DOHH2 (cell line): ENCODE results near the gene ANGPTL3.

Source experiments
- EZH2phosphoT487 ChIP-seq: fragments of 200-600 bp; sonication (generic); IDR thresholded peaks from 2 replicates; pipeline ENCODE4 v1.6.1; 2017; ENCODE audit warnings: borderline replicate concordance, mild to moderate bottlenecking, antibody characterized with exemption, low read length, moderate library complexity, mixed read lengths
- TF ChIP-seq, protein P1 (sequence below): fragments of 200-600 bp; sonication (generic); IDR thresholded peaks from one replicate; pipeline ENCODE4 v1.5.1; 2014; ENCODE audit warnings: antibody characterized with exemption, mild to moderate bottlenecking, low read depth, low read length; ENCODE audit not compliant: poor library complexity, severe bottlenecking

DNA sequence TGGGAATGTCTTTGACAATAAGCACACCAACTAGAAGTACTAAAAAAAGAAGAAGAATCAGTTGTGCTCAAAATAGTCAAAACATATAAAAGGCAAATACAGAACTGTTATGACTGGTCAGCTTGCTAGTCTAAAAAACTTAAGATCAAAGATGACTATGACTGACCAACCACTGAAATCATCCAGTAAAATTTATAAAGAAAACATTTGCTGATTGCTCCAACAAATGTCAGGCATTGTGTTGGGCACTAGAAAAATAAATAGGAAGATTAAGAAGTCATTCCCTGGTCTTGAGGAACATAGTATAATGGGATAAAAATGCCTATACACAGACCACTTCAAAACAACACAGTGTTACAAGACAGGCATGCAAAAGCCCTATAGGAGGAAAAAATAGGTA lies 9.3 kb upstream of the ANGPTL3 start:
- TF ChIP-seq, protein P1, sequence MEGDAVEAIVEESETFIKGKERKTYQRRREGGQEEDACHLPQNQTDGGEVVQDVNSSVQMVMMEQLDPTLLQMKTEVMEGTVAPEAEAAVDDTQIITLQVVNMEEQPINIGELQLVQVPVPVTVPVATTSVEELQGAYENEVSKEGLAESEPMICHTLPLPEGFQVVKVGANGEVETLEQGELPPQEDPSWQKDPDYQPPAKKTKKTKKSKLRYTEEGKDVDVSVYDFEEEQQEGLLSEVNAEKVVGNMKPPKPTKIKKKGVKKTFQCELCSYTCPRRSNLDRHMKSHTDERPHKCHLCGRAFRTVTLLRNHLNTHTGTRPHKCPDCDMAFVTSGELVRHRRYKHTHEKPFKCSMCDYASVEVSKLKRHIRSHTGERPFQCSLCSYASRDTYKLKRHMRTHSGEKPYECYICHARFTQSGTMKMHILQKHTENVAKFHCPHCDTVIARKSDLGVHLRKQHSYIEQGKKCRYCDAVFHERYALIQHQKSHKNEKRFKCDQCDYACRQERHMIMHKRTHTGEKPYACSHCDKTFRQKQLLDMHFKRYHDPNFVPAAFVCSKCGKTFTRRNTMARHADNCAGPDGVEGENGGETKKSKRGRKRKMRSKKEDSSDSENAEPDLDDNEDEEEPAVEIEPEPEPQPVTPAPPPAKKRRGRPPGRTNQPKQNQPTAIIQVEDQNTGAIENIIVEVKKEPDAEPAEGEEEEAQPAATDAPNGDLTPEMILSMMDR = no peak
- no peak for TF ChIP-seq EZH2phosphoT487
